ENCODE results near the gene IGSF9.
A peak's percentile ranks its signal among the peaks of the same experiment; 100 is the strongest.

The IGSF9 gene

DNA sequence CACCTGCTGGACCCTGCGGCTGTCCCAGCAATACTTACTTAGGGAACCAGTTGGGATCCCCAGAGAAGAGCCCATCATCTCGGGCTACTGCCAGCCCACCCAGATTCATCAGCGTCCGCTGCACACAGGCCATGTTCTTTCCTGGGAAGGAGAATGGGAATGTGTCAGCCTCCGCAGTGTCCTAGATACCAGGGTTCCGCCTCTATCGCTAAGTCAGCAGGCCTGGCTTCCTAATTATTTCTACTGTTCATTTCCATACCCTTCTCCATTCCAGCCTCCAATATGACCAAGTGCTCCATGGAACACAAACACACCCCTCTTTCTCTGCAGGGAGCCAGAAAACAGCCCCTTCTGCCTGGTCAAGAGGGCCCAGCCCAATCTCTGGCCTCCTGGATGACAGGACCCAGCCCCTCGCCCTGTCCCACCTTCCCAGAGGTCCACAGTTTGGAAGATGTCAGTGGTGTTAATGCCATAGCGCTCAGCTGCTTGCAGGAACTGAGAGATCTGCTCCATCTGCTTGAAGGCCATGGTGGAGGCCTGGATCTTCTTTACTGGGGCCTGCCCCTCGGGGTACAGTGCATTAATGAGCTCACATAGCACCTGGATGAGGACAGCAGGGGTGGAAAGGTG, 26.1 kb downstream of the IGSF9 start:
- H3K27ac ChIP-seq (ENCODE audit: low read depth, low read length) = no peak overlapping the region
- H3K79me2 ChIP-seq (ENCODE audit: control insufficient read depth, insufficient read depth, low read length, unreplicated experiment) = peaks cover 48% of the 10 kb centered on the region
- no peaks in the 10 kb centered on the region for H3K27me3 ChIP-seq (ENCODE audit: insufficient read depth, low read length)
- no peak overlapping the region for H3K4me3 ChIP-seq (ENCODE audit: low read depth, low read length)
- no peak overlapping the region for H2AFZ ChIP-seq (ENCODE audit: low read length, unreplicated experiment)
- H3K36me3 ChIP-seq (ENCODE audit: insufficient read depth, low read length) = peaks cover 13% of the 10 kb centered on the region; the same call in 1 of the 2 replicates
- H3K4me1 ChIP-seq (ENCODE audit: control insufficient read depth, insufficient read depth, low read length, unreplicated experiment) = peaks cover 53% of the 10 kb centered on the region

DNA sequence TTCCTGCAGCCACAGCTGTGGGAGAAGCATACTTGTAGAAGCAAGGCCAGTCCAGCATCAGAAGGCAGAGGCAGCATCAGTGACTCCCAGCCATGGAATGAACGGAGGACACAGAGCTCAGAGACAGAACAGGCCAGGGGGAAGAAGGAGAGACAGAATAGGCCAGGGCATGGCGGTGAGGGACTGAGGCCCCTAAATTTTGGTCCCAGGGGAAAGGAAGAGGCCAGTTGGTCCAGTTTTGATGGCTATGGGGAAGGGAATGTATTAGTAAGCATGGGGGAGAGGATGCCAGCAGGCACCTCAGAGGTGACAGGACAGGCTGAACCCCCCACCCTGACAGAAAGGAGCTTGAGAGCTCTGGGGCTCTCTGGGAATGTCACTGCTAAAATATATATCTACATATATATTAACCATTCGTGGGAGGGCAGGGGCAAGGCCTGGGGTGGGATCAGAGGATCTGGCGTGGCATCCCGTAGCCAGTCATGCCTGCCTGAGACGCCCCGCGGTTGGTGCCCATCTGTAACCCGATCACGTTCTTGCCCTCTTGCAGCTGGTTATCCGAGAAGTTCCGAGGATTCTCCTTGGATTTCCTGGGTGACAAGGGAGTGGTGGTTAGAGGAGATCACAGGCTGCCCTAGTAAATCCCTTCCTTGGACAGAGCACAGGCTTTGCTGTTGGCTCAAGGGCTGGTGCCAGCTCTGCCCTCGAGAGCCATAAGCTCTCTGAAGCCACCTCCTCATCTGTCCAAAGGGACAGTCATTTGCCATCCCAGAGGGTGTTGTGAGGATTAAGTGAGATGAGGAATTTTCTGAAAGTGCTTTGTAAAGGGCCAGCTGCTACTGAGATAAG, 26.8 kb downstream of the IGSF9 start:
- peaks cover 13% of the 10 kb centered on the region; the same call in 1 of the 2 replicates for H3K36me3 ChIP-seq (ENCODE audit: insufficient read depth, low read length)
- H3K79me2 ChIP-seq (ENCODE audit: control insufficient read depth, insufficient read depth, low read length, unreplicated experiment) = peaks cover 41% of the 10 kb centered on the region
- H2AFZ ChIP-seq (ENCODE audit: low read length, unreplicated experiment) = no peak overlapping the region
- no peaks in the 10 kb centered on the region for H3K27me3 ChIP-seq (ENCODE audit: insufficient read depth, low read length)
- peaks cover 59% of the 10 kb centered on the region for H3K4me1 ChIP-seq (ENCODE audit: control insufficient read depth, insufficient read depth, low read length, unreplicated experiment)
- H3K4me3 ChIP-seq (ENCODE audit: low read depth, low read length) = no peak overlapping the region
- H3K27ac ChIP-seq (ENCODE audit: low read depth, low read length) = no peak overlapping the region

DNA sequence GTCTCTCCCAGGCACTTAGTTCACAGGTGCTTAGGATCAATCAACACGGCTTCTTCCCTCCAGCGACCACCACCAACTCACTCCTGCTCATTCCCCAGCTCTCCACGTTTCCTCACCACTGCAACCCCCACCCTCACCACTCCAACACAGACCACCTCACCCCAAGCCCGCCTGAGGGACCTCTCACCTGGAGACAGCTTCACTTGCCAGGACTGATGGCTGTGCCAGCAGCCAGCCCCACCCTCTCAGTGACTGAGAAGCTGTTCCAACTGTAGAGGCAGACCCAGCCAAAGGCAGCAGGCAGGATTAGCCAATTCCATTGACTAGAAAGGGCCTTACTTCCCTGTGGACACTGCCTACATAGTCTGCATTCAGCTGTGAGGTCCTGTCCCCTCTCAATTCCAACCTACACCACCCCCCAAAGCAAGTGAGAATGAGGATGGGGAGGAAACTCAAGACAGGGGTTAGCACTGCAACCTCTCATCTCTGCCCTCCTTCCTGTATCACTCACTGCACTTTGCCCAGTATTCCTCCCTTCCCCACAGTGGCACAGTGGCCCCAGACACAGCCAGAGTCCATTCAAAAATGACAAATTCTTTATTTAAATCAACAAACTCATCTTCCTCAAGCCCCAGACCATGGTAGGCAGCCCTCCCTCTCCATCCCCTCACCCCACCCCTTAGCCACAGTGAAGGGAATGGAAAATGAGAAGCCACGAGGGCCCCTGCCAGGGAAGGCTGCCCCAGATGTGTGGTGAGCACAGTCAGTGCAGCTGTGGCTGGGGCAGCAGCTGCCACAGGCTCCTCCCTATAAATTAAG, 27.7 kb downstream of the IGSF9 start:
- Histone ChIP-seq H3K79me2 (ENCODE audit: control insufficient read depth, insufficient read depth, low read length, unreplicated experiment) (peaks cover 32% of the 10 kb centered on the region), H3K27ac (ENCODE audit: low read depth, low read length) (peak overlapping the region; percentile 24; the same call in 1 of the 2 replicates)

DNA sequence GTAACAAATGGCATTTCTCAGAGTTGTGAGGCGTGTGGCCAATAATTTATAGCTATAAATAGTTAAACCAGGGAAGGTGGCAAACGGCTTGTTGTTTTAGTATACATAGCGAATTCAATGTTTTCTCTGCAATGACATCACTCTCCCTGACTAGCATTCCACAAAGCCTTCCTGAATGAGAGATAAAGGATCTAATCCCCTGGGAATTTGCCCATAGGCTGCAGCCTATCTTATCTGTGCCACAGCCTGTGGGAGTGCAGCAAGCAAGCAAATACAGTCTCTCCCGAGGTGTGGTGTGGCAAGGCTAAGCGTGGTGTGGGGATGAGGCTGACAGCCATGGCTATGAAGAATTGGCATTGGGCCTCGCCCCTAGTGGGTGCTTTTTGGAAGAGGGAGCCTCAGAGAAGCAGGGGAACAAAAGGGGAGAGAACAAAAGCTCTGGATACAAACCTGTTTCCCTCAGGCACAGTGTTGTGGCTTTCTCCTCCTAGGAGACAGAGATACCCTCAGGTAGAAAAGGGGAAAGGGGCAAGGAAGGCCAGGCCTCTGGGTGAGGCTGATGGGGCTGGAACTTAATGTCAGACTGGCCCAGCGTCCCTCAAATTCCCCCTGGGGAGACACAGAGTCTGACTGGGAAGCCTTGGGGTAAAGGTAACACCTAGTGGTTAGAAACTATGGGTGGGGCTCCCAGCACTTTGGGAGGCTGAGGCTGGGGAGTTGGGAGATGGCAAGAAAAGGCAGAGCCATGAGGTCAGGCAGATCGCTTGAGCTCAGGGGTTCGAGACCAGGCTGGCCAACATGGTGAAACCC, 29.0 kb downstream of the IGSF9 start:
- Histone ChIP-seq H3K27ac (ENCODE audit: low read depth, low read length) (peak overlapping the region; percentile 77), H3K27me3 (ENCODE audit: insufficient read depth, low read length) (no peaks in the 10 kb centered on the region), H3K36me3 (ENCODE audit: insufficient read depth, low read length) (peaks cover 13% of the 10 kb centered on the region; the same call in 1 of the 2 replicates), H3K4me1 (ENCODE audit: control insufficient read depth, insufficient read depth, low read length, unreplicated experiment) (peaks cover 59% of the 10 kb centered on the region), H2AFZ (ENCODE audit: low read length, unreplicated experiment) (no peak overlapping the region), H3K79me2 (ENCODE audit: control insufficient read depth, insufficient read depth, low read length, unreplicated experiment) (peaks cover 19% of the 10 kb centered on the region), H3K4me3 (ENCODE audit: low read depth, low read length) (no peak overlapping the region)

More for the DNA sequence above, 27.7 kb downstream of the IGSF9 start:
- H2AFZ ChIP-seq (ENCODE audit: low read length, unreplicated experiment) = no peak overlapping the region
- H3K36me3 ChIP-seq (ENCODE audit: insufficient read depth, low read length) = peaks cover 13% of the 10 kb centered on the region; the same call in 1 of the 2 replicates
- peaks cover 60% of the 10 kb centered on the region for H3K4me1 ChIP-seq (ENCODE audit: control insufficient read depth, insufficient read depth, low read length, unreplicated experiment)
- no peak overlapping the region for H3K4me3 ChIP-seq (ENCODE audit: low read depth, low read length)
- no peaks in the 10 kb centered on the region for H3K27me3 ChIP-seq (ENCODE audit: insufficient read depth, low read length)

DNA sequence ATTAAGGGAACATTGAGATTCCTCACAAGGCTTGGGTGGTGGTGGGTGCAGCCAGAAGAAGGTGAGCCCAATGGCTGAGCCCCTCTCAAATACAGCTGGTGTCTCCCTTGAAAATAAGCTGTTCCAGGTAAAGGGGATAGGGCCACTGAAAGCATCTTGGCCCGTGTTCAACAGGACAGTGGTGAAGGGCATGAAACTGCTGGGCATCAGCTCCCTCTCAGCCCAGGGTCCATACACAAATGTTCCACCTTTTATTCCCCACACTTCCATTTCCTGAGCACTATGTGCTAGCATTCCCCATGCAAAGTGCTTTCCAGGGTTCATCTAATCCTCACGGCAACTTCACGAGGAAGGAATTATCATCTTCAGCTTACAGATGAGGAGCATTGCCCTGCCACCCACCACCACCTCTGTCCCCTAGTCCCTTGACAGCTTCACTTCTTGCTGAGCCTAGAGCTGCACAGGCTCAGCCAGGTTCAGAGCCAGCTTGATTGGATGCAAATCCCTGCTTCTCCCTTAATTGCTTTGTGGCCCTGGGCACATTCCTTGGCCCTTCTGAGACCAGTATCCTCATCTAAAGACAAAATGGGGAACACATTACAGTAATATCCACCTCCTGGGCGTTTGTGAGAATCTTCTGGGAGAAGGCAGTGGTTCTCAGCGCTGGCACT, 29.7 kb downstream of the IGSF9 start:
- no peaks in the 10 kb centered on the region for H3K27me3 ChIP-seq (ENCODE audit: insufficient read depth, low read length)
- H3K4me3 ChIP-seq (ENCODE audit: low read depth, low read length) = no peak overlapping the region
- peaks cover 12% of the 10 kb centered on the region for H3K79me2 ChIP-seq (ENCODE audit: control insufficient read depth, insufficient read depth, low read length, unreplicated experiment)
- H3K36me3 ChIP-seq (ENCODE audit: insufficient read depth, low read length) = peaks cover 11% of the 10 kb centered on the region; the same call in 1 of the 2 replicates
- peaks cover 59% of the 10 kb centered on the region for H3K4me1 ChIP-seq (ENCODE audit: control insufficient read depth, insufficient read depth, low read length, unreplicated experiment)
- peak overlapping the region; percentile 77 for H3K27ac ChIP-seq (ENCODE audit: low read depth, low read length)
- no peak overlapping the region for H2AFZ ChIP-seq (ENCODE audit: low read length, unreplicated experiment)

DNA sequence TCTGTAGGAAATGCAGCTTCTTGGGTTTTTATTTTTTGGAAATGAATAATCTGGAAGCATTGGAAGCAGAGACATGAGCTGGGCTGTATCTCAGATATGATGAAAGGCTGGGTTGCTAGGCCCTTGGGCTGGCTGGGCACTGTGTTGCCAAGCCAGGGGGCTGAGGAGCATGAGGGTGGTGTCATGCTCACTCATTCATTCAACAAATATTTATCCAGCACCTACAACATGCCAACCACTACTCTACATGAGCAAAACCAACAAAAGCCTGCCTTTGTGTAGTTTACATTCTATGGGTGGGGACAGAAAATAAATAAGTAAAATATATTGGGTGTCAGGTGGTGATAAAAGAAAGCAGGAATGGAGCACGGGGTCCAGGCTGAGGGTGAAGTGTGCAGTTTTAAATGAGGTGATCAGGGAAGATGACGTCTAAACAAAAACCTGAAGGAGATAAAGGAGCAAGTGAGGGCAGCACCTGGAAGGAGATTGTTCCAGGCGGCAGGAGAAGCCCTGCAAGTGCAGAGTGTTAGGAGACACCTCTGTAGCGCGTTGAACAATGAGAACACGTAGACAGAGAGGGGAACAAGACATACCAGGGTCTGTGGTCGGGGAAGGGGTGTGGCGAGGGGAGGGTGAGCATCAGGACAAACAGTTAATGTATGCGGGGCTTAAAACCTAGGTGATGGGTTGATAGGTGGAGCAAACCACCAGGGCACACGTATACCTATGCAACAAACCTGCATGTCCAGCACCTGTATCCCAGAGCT, 31.0 kb downstream of the IGSF9 start:
- peaks cover 3% of the 10 kb centered on the region; the same call in 1 of the 2 replicates for H3K36me3 ChIP-seq (ENCODE audit: insufficient read depth, low read length)
- H3K4me1 ChIP-seq (ENCODE audit: control insufficient read depth, insufficient read depth, low read length, unreplicated experiment) = peaks cover 68% of the 10 kb centered on the region

DNA sequence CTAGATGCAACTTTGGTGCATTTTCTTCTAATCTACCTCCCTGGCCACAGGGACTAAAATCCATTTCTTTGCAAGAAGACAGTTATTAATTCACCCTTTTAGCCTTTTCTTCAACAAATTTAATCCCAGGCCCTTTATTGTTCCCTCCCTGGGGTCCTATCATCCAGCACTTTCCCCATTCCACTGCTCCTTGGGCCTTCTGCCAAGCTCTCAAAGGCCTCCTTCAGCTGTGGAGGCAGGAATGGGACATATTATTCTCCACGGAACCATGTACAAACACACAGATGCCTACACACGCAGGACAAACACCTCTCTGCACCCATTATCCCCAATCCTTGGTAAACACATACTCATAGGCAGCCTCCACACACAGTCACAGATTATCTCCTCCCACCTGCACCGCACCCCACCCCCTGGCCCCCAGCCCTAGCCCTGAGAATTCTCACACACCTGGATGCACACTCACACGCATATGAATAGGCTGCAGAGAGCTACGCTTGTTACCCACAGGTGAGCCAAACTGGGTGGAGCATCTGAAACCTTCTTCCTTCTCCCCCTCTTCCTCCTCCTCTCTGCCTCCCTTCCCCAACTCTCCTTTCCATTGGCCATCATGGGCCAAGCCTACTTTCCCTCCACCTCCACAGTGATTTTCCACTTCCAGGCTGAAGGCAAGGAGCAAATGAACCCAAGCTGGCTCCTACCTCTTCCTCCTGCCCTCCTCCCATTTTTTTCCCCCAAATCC, 31.8 kb downstream of the IGSF9 start:
- Histone ChIP-seq H3K27me3 (ENCODE audit: insufficient read depth, low read length) (no peaks in the 10 kb centered on the region), H3K79me2 (ENCODE audit: control insufficient read depth, insufficient read depth, low read length, unreplicated experiment) (no peaks in the 10 kb centered on the region), H3K27ac (ENCODE audit: low read depth, low read length) (no peak overlapping the region), H2AFZ (ENCODE audit: low read length, unreplicated experiment) (no peak overlapping the region), H3K36me3 (ENCODE audit: insufficient read depth, low read length) (no peaks in the 10 kb centered on the region), H3K4me1 (ENCODE audit: control insufficient read depth, insufficient read depth, low read length, unreplicated experiment) (peaks cover 68% of the 10 kb centered on the region), H3K4me3 (ENCODE audit: low read depth, low read length) (no peak overlapping the region)

More for the DNA sequence above, 31.0 kb downstream of the IGSF9 start:
- Histone ChIP-seq H3K27ac (ENCODE audit: low read depth, low read length) (no peak overlapping the region), H3K27me3 (ENCODE audit: insufficient read depth, low read length) (no peaks in the 10 kb centered on the region), H3K79me2 (ENCODE audit: control insufficient read depth, insufficient read depth, low read length, unreplicated experiment) (no peaks in the 10 kb centered on the region), H2AFZ (ENCODE audit: low read length, unreplicated experiment) (no peak overlapping the region), H3K4me3 (ENCODE audit: low read depth, low read length) (no peak overlapping the region)

DNA sequence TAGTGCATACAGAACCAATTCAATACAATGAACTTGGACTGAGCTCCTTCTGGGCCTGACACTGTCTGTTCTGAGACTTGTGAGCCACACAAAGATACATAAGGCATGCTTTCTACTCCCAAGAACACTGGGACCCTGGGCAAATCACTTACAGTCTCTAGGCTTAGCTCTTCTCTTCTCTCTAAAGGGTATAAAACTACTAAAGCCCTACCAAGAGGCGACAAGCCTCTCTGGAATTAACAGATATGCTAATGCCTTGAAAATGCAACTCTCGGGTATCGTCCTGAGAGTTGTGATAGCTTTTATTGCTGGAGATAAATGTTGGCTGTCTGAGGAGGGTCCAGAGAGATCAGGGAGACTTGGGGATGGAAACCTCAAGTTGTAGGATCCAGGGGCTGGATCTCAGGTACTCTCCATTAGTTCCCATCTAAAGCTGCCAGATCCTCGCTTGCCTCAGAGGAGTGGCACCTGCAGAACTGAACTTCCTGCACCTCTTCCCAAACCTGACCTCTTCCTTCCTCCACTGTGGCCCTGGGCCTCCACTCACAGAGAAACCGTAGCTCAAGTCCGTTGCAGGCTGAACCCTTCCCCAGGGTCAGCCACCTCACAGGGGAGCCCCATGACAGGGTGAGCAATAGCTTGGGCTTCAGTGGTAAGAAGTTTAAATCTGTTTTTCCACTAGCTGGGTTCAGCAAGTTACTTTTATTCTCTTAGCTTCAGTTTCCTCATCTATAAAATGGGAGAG, 33.9 kb downstream of the IGSF9 start:
- no peak overlapping the region for H3K4me3 ChIP-seq (ENCODE audit: low read depth, low read length)
- no peaks in the 10 kb centered on the region for H3K27me3 ChIP-seq (ENCODE audit: insufficient read depth, low read length)
- no peaks in the 10 kb centered on the region for H3K36me3 ChIP-seq (ENCODE audit: insufficient read depth, low read length)
- H3K4me1 ChIP-seq (ENCODE audit: control insufficient read depth, insufficient read depth, low read length, unreplicated experiment) = peaks cover 58% of the 10 kb centered on the region
- H2AFZ ChIP-seq (ENCODE audit: low read length, unreplicated experiment) = no peak overlapping the region
- H3K27ac ChIP-seq (ENCODE audit: low read depth, low read length) = peak overlapping the region; percentile 82
- no peaks in the 10 kb centered on the region for H3K79me2 ChIP-seq (ENCODE audit: control insufficient read depth, insufficient read depth, low read length, unreplicated experiment)

Measured in ACC112 (cell line).